Sigmoid colon (tissue), 4 donors: Measurements from ENCODE around the gene GABRB1.

ENCODE experiments used
- EP300 ChIP-seq, 4 donors: sonication (generic); formaldehyde crosslinking; IDR thresholded peaks; one replicate each; pipeline ENCODE4 v1.6.1; 2017; ENCODE audit warnings: antibody characterized with exemption in 4 of 4
- TF ChIP-seq, protein P1 (sequence below), 4 experiments: fragments of 450-650 bp in 3 of 4; fragments of 200-600 bp in 1 of 4; IDR thresholded peaks; one replicate each; pipeline ENCODE4 v1.5.1; 2016 to 2019; ENCODE audit warnings: antibody characterized with exemption in 4 of 4, mild to moderate bottlenecking in 3 of 4, moderate library complexity in 2 of 4

GRCh38 chr4:47209833-47210232, 178.5 kb downstream of the GABRB1 start:
- TF ChIP-seq, protein P1, sequence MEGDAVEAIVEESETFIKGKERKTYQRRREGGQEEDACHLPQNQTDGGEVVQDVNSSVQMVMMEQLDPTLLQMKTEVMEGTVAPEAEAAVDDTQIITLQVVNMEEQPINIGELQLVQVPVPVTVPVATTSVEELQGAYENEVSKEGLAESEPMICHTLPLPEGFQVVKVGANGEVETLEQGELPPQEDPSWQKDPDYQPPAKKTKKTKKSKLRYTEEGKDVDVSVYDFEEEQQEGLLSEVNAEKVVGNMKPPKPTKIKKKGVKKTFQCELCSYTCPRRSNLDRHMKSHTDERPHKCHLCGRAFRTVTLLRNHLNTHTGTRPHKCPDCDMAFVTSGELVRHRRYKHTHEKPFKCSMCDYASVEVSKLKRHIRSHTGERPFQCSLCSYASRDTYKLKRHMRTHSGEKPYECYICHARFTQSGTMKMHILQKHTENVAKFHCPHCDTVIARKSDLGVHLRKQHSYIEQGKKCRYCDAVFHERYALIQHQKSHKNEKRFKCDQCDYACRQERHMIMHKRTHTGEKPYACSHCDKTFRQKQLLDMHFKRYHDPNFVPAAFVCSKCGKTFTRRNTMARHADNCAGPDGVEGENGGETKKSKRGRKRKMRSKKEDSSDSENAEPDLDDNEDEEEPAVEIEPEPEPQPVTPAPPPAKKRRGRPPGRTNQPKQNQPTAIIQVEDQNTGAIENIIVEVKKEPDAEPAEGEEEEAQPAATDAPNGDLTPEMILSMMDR (IDR thresholded peaks at IDR 0.05): no peak
- no peak for TF ChIP-seq EP300 (IDR thresholded peaks at IDR 0.05)
